T-helper 1 cell treated with Interleukin-12 subunit alpha and Interleukin-12 subunit beta and Interleukin-4 antibody, amounts not matched to agents 30 ng/mL and 1 ng/mL, for 36 hours (primary cell): ENCODE measurements around the gene MED13L. TPM values are rescaled to one million over a fixed set of nuclear protein-coding genes. Genes with fewer than 3 reads are reported as not detected.
"Not testable (repeated sequence)": the region's sequence is repeated elsewhere in the genome, so short reads cannot be mapped to it uniquely, and the experiment has no call there.

Experiments
- intact Hi-C: fragments of 100-400 bp; cut with micrococcal nuclease; formaldehyde crosslinking; loops from one replicate; pipeline ENCODE4 v1.15.1; 2024
- total RNA-seq: library from RNA; stranded (reverse); gene quantifications from 2 replicates; pipeline ENCODE4 v1.2.3, GENCODE V29; 2022

MED13L gene
- total RNA-seq, 1 donor from 2014 or later, result 92.7 TPM

DNA sequence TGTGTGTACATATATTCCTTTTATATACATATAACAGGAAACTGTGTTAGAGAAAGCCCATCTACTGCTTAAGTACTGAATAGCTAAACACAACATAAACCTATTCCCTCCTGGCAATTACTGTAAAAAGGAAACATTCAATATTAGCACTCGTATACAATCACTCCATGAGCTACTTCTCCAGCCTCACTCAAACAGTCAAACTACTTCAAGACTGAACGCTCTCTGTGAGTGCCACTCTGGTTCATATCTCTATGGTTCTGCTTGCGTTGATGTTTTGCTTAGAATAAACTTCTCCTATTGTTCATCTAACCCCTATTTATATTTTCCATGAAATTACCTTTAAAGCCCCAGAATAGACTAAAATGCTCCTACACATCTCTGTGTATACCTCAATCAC is 243.7 kb downstream of the MED13L start:
- intact Hi-C loops, result no loop called here

DNA sequence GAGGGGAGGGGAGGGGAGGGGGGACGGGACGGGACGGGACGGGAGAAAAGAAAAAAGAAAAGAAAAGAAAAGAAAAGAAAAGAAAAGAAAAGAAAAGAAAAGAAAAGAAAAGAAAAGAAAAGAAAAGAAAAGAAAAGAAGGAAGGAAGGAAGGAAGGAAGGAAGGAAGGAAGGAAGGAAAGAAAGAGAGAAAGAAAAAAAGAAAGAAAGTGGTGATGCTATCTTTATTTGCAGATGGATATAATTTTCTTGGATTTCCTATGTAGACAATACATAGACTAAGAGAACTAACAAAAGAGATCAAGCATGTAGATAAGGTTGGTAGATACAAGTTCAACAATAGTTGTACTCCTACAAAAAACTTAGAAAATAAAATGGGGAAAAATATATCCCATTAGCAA is 245.9 kb downstream of the MED13L start:
- intact Hi-C loops, result not testable (repeated sequence)

DNA sequence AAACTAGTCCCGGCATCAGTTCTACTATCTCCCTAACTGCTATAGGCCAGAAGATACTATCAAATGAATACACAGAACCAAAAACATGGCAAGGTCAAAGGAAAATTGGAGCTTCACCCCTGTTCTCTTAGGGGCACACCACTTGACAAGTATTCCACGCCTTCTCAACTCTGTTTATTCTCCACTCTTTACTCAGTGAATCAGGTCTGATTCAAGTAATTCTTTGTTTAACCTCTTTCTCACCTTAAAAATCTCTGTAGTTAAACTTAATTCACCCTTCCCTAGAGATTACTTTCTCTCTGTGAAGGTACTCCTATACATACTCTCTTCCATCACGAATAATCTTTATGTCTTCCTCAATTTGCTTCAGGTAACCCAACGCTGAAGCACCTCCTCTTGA is 248.9 kb downstream of the MED13L start:
- intact Hi-C loops, result no loop called here

DNA sequence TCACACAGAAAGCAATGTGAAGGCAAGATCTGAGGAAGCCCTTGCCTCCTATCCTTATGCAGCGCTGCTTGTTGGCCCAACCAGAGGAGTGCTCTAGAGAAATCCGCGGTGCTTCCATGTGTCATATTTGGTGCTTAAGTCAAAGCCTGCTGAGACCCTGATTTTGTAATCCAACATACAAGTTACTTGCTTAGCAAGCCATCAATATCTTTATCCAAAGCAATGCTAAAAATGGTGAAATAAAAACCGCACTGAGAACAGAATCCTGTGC is 250.0 kb downstream of the MED13L start:
- intact Hi-C loops, result no loop called here

DNA sequence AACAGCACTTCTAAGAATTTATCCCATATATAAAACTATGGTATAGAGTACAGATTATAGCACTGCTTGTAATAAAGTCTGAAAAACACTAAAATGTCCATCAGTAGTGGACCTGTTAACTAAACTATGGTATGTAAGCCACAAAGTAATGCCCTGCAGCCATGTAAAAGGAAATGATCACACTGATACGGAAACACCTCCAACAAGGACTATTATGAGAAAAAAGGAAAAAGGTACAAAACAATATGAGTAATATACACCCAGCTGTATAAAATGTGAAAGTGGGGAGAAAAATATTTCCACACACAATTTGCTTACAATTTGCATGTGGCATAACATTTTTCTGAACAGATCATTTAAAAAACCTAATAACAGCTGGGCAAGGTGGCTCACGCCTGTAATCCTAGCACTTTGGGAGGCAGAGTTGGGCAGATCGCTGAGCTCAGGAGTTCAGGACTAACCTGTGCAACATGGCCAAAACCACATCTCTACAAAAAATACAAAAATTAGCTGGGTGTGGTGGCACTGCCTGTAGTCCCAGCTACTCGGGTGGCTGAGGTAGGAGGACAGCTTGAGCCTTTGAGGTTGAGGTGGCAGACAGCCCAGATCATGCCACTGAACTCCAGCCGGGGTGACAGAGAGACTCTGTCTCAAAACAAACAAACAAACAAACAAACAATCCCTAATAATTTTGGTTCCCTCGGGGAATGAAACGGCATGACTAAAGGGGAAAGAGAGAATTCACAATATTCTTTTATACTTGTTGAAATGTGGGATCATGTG is 250.5 kb downstream of the MED13L start:
- intact Hi-C loops, result no loop called here

DNA sequence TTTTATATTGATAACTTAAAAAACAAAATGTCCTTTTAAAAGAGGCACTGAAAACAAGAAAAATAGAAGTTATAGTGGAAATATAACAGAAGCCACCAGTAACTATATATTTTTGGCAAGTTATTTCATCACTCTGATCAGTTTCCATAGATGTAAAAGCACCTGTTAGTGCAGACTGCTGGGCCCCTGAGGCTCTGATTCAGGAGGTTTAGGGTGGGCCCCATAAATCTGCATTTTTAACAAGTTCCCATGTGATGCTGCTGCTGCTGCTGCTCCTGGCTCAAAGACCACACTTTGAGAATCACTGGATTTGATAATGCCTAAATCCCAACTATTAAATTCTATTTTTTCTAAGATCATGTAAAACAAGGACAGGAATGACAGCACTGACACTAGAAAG is 251.1 kb downstream of the MED13L start:
- intact Hi-C loops, result no loop called here

DNA sequence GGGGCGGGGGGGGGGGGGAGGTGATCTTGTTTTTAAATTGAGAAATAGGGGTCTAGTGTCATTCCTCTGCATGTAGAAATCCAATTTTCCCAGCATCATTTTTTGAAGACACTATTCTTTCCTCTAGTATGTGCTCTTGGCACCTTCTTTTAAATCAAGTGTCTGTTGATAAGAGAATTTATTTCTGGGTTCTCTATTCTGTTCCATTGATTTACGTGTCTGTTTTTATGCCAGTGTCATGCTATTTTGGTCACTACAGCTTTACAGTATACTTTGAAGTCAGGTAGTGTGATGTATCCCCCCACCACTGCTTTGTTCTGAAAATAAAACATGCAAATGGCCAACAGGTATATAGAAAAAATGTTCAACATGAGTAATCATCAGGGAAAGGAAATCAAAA is 252.7 kb downstream of the MED13L start:
- intact Hi-C loops, result no loop called here

DNA sequence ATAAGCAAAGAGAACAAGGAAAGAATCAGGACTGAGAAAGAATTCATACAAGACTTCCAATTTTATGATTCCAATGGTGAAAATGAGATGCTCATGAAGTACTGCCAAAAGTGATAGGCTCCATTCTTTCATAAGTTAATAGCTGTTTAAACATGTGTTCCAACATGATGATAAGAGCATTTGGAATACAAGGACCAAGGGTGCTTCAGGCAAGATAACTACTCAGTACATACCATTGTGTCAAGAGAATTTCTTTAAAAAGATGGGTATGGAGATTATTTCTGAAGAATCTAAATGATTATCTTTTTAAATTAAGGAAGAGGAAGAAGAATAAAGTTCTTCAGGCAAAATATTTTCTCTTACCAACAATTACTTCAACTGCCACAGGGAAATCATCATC is 258.1 kb downstream of the MED13L start:
- intact Hi-C loops, result loop anchor here (5.0 kb wide), 2 partner anchors 163 to 583 kb away; no protein-coding TSS in a partner anchor

DNA sequence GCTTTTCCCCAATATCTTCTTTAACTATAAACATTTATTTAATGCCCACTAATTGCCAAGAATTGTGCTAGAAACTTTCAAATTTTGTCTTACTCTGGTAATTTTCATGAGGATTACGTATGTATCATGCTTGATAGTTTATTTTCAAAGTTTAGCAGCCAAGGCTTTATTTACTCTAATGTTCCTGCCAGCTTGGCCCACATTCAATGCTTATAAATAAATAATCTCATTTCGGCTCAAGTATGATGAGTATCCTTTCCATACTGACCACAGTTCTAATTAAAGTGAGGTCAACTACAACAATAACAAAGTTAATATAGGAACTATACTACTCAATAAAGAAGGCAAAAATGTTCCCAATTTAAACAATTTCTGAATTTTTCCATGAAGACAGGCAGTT is 259.2 kb downstream of the MED13L start:
- intact Hi-C loops, result loop anchor here (5.0 kb wide), 2 partner anchors 164 to 584 kb away; no protein-coding TSS in a partner anchor

DNA sequence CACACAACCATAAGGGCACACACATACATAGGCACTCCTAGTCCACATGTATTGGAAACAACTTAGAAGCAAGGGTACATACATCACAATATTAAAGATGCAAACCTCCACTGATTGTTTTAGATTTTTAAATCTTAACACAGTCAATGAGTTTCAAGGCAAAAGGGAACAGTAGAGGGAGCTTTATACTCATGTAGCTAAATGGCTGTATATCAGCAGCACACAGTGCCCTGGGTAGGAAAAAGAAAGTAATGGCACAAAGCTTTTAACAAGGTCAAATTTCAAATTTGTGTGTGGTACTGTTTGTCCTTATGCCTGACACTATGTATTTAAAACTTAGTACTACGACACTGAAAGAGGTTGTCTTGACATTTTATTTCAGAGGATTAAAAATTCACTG is 262.0 kb downstream of the MED13L start:
- intact Hi-C loops, result loop anchor here (1.0 to 5.0 kb wide), 5 partner anchors 167 to 693 kb away; no protein-coding TSS in a partner anchor

DNA sequence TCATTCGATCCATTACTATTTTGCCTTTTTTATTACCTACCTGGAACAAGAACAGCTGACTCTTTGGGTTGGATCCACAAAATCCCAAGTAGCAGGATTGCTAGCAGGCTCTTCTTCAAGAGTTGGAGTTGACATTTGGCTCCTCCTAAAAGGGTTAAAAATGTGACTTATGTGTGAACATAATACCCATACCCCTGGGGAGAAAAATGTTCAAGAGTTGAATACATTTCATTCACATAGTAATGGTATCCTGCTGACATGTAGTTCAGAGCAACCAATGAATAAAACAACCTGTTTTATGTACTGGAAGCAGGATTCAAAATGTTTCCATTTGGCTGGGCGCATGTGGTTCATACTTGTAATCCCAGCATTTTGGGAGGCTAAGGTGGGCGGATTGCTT is 264.7 kb downstream of the MED13L start:
- intact Hi-C loops, result no loop called here

DNA sequence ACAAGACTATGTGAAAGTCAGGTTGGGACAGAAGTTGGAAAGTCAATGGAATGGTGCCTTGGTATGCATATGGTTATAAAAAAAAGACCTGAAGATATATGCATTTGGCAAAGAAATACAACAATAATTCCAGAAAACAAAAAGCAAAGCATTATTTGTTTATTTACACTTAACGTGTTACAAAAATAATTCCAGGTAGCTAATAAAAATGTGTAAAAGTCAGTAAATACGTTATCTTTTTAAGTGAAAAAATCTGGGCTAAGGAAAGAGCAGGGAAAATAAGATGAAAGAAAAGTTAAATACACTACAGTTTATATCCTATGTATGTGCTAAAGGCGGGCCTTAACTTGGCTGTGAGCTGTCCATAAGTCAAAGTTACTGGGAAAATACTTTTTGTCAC is 266.3 kb downstream of the MED13L start:
- intact Hi-C loops, result no loop called here

DNA sequence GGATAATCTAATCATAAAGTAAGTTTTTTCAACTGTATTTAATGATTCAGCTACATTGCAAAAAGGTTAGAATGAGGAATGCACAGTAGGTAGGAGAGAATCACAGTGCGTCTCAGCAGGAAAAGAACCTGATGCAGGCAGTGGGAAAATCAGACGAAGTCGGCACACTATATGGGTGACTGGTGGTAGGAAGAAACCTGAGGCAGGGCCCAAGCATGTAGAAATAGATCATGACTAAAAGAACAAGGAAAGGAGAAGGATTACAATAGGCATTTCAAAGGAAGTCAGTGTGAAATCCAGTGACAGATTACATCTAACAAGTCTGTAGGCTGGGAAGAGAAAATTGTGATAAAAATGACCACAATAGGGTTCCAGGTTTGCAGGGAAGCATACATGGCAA is 267.0 kb downstream of the MED13L start:
- intact Hi-C loops, result no loop called here

DNA sequence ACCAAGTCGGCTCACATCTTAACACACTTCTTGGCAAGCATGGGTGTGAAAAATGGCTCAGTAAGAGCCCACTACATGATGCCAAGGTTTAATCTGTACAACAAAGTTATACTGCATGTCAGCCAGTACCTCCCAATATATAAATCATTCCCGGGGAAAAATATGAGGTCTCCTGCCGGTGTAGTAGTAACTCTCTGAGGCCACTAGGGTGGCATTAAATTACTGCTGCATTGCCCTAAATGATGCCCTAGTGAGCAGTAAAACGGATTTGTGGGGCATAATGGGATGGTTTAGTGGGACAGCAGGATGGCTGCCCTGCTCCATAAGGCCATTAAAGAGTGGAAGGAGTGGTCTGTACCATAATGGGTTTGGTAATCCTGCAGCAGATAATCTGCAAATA is 267.7 kb downstream of the MED13L start:
- intact Hi-C loops, result no loop called here

DNA sequence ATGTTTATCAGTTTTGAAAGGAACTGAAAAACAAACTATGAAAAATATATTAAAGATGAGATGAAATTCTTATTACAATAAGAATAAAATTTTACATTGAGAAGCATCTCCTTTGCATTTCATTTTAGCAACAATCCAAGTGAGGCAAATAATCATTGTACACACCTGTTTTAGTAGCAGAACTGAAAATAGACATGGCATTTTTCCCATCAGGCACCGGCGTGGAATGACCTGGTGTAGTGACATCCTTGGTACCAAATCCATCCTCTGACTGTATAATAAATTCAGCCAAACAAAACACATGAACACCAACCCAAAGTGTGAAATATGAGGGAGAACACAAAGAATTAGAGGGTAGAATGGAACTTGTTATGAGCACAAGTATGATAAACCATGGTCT is 271.4 kb downstream of the MED13L start:
- intact Hi-C loops, result no loop called here

DNA sequence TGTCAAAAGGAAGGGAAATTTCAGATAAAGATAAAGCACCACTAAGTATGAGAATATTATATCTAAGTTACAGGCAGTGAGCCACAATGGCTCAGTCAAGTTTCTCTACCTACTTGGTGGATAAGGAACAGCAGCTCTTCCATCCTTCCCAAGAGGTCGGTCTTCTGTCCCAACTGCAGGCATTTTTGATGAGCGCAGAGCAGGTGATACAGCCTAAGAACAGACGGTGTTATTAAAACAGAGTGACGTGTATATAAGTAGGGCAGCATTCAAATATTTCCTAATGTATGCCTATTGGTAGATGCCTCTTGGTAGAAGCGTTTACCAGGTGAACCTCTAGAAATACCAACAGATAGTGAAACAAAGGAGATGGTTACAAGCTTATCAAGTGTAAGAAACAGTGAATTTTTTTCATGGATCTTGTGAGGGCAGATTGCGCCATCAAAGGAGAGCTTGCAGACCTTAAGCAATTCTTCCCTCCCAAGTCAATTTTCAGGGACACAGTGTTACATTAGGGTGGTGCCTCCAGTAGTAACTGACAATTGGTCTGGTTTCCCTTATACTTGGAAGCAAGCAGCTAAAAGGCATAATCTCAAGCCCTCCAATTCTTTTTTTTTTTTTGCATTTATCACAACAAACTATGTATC is 274.5 kb downstream of the MED13L start:
- intact Hi-C loops, result no loop called here

DNA sequence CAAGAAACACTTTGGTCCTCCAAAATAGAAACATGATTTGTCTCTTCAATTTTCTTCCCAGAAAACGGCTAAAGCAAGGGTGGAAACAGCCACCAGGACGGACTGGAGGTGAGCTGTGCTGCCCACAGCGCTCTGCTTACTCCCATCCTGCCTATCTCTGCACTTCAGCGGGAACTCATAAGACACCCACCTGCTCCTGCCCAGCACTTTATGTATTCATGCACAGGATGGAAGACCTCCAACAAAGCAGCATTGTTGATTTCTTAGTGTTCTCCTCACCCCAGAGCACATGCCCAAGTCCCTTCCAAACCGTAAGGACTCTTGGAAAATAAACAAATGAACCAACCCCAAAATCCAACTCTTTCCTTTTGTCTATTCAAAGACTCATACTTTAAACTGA is 277.2 kb downstream of the MED13L start:
- intact Hi-C loops, result no loop called here

DNA sequence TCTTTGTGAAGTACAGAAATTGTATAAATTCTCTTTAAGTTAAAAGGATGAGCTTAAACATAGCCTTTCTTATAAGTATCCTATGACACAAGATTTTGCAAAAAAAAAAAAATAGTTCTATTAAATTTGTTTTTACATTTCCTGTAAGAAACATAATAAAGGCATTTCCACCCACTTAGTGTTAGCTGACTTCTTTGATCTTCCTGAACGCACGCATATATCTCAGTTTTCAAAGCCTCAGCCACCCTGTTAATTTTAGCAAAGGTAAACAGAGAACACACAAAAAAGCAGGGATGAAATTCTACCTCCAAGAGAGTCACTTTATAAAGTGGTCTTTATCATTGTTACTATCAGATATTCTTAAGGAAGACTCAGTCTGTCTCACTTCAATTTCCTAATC is 277.9 kb downstream of the MED13L start:
- intact Hi-C loops, result loop anchor here (2.0 to 10.0 kb wide), 2 partner anchors 77 to 675 kb away; no protein-coding TSS in a partner anchor

DNA sequence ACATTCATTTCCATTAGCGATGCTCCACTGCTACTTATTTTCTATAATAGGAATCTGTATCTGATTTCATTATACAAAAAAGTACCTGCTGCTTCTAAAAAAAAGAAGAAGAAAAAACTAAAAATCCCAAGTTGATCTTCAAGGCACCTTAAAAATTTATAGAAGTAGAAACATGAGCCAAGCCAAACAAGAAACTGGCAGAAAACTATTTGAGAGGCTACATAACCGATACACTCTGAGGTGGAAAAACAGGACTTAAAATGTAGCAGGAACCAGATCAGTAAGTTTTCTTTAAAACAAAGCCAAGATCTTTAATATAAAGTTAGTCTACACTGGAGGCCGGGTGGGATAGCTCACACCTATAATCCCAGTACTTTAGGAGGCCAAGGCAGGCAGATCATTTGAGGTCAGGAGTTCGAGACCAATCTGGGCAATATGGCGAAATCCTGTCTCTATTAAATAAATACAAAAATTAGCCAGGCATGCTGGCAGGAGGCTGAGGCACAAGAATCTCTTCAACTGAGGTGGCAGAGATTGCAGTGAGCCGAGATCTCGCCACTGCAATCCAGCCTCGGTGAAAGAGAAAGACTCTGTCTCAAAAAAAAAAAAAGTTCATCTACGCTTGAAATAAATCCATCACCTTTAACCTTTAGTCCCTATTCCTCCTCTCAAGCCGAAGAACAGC is 278.6 kb downstream of the MED13L start:
- intact Hi-C loops, result loop anchor here (1.0 to 10.0 kb wide), 8 partner anchors 67 to 710 kb away; no protein-coding TSS in a partner anchor

DNA sequence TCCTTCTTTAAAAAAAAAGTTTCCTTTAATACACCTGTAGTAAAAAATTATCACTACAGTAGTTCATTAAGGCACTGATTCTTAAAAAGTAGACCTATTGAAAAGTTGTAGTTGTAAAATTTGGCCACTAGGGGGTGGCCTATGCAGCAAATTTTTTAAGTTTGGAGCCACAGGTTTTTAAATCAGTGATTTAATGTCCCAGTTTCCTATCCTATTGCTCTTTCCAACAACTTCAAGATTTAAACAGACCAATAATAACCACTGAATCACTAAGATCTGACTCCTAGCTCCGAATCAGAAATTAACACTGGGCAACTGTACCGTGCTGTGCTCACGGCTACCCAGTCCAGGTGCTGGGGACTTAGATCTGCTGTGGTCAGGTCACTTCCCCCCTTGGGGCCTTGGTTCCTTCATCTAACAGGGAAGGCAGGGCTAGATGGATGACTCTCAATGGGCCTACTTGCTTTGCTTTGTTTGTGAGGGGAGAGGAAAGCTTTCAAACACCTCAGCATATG is 279.3 kb downstream of the MED13L start:
- intact Hi-C loops, result loop anchor here (1.0 to 10.0 kb wide), 8 partner anchors 68 to 711 kb away; no protein-coding TSS in a partner anchor

DNA sequence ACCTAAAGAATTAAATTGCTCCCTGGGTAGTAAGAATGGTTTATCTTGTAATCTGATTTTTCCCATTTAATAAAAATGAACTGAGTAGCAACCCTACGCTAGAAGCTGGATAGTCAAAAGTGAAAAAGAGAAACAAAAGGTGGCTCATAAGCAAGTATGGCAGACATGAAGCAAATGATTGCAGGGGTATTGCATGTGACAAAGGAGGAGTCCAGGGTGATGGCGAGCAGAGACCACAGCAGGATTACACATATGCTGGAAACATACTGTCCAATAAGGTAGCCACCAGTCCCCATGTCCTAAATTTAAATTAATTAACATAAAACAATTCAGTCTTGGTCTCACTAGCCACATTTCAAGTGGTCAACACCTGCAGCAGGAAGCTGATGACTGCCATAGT is 283.8 kb downstream of the MED13L start:
- intact Hi-C loops, result loop anchor here (10.0 kb wide), 1 partner anchor 681 kb away; no protein-coding TSS in a partner anchor

DNA sequence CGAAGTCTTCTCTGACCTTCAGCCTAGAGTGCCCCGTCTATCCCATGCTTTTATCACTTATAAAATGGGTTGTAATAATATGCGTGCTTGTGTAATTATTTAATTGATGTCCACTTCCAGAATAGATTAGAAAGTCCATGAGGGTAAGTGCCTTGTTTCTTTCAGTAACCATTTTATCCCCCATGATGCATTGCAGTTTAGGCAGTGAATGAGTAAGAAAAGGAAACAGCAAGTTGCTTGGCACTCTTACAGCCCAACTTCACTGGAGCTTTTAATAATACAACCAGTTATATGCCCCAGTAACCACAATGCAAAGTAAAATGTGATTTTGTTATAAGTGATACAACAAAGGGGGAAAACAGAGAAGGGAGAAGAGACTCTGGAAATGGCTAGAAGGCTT is 287.3 kb downstream of the MED13L start:
- intact Hi-C loops, result loop anchor here (10.0 kb wide), 1 partner anchor 685 kb away; no protein-coding TSS in a partner anchor
